Natural killer cell treated with Interleukin-12 subunit alpha and Interleukin-12 subunit beta and Interleukin-15 and Interleukin-18, amount 100 ng/mL, for 72 hours (primary cell): Measurements from ENCODE around the gene ITSN1. TPM values are rescaled to one million over a fixed set of nuclear protein-coding genes. Genes with fewer than 3 reads are reported as not detected.

ENCODE experiments used
- ATAC-seq, 2 donors: fragments of 150-1000 bp; cut with Tn5 transposase in 1 of 2; sonication (Bioruptor Pico), chemical (Tn5 transposase) in 1 of 2; 2 replicates each; pipeline ENCODE4 v1.10.0; 2021
- DNase-seq: peaks from one replicate; pipeline ENCODE4 v3.0.0; 2022; ENCODE audit warnings: low spot score
- H3K27ac Mint-ChIP-seq, 2 donors: 1 replicate in 1 of 2; 2 replicates in 1 of 2; pipeline ENCODE4 v1.8.0; 2022; ENCODE audit warnings: mixed read lengths in 2 of 2, mild to moderate bottlenecking in 1 of 2, moderate library complexity in 1 of 2
- H3K27me3 Mint-ChIP-seq, 2 donors: 1 replicate in 1 of 2; 2 replicates in 1 of 2; pipeline ENCODE4 v1.8.0; 2022; ENCODE audit warnings: mixed read lengths in 2 of 2
- H3K36me3 Mint-ChIP-seq: one replicate; pipeline ENCODE4 v1.8.0; 2022; ENCODE audit warnings: mixed read lengths
- H3K4me1 Mint-ChIP-seq, 2 donors: 1 replicate in 1 of 2; 2 replicates in 1 of 2; pipeline ENCODE4 v1.8.0; 2022; ENCODE audit warnings: low read depth in 2 of 2, mixed read lengths in 2 of 2, mild to moderate bottlenecking in 1 of 2
- H3K4me3 Mint-ChIP-seq: one replicate; pipeline ENCODE4 v1.8.0; 2022; ENCODE audit warnings: mixed read lengths
- H3K9me3 Mint-ChIP-seq: 2 replicates; pipeline ENCODE4 v1.8.0; 2022; ENCODE audit warnings: mixed read lengths
- total RNA-seq, 2 donors: library from RNA; stranded (reverse); gene quantifications; one replicate each; pipeline ENCODE4 v1.2.3, GENCODE V29; 2022

The ITSN1 gene
- total RNA-seq, 2 donors from 2014 or later: 4.0 to 8.1 TPM

- H3K4me1 Mint-ChIP-seq: no peaks in the 10 kb centered on the region
- DNase-seq (no peak), ATAC-seq (no peak)
- no peaks in the 10 kb centered on the region for H3K36me3 Mint-ChIP-seq
- no peaks in the 10 kb centered on the region for H3K9me3 Mint-ChIP-seq
- no peak overlapping the region for H3K27ac Mint-ChIP-seq
- H3K27me3 Mint-ChIP-seq: peaks cover 10 to 19% of the 10 kb centered on the region in 2 donors
- no peak overlapping the region for H3K4me3 Mint-ChIP-seq
Observed at GRCh38 chr21:33739701-33740100, 97.4 kb downstream of the ITSN1 start.

- no peak overlapping the region for H3K4me3 Mint-ChIP-seq
Observed at GRCh38 chr21:33747420-33747819, 105.1 kb downstream of the ITSN1 start.

GRCh38 chr21:33748903-33749302 is 106.6 kb downstream of the ITSN1 start:
- H3K27ac Mint-ChIP-seq: no peak overlapping the region
- no peaks in the 10 kb centered on the region for H3K4me1 Mint-ChIP-seq
- H3K9me3 Mint-ChIP-seq: peaks cover 5% of the 10 kb centered on the region
- no peak overlapping the region for H3K4me3 Mint-ChIP-seq
- H3K36me3 Mint-ChIP-seq: peaks cover 18% of the 10 kb centered on the region
- no peak for DNase-seq
- H3K27me3 Mint-ChIP-seq: peaks cover 8 to 10% of the 10 kb centered on the region in 2 donors
- ATAC-seq: no peak

More at GRCh38 chr21:33747420-33747819, 105.1 kb downstream of the ITSN1 start:
- Mint-ChIP-seq H3K36me3 (peaks cover 18% of the 10 kb centered on the region), H3K4me1 (no peaks in the 10 kb centered on the region), H3K27ac (no peak overlapping the region), H3K9me3 (peaks cover 5% of the 10 kb centered on the region), H3K27me3 (peaks cover 13 to 23% of the 10 kb centered on the region in 2 donors)
- DNase-seq (no peak), ATAC-seq (no peak)

GRCh38 chr21:33750017-33750416 is 107.7 kb downstream of the ITSN1 start:
- H3K27ac Mint-ChIP-seq: no peak overlapping the region
- H3K36me3 Mint-ChIP-seq: peaks cover 18% of the 10 kb centered on the region
- no peak for ATAC-seq
- DNase-seq: no peak
- H3K9me3 Mint-ChIP-seq: peaks cover 5% of the 10 kb centered on the region
- H3K4me1 Mint-ChIP-seq: no peaks in the 10 kb centered on the region
- H3K27me3 Mint-ChIP-seq: peaks cover 4 to 7% of the 10 kb centered on the region in 2 donors
- no peak overlapping the region for H3K4me3 Mint-ChIP-seq

GRCh38 chr21:33751120-33751519 is 108.8 kb downstream of the ITSN1 start:
- ATAC-seq: no peak

GRCh38 chr21:33751533-33751932 is 109.2 kb downstream of the ITSN1 start:
- DNase-seq (no peak), ATAC-seq (no peak)
- Mint-ChIP-seq H3K9me3 (peaks cover 5% of the 10 kb centered on the region), H3K27ac (no peak overlapping the region), H3K36me3 (peaks cover 12% of the 10 kb centered on the region), H3K4me1 (no peaks in the 10 kb centered on the region), H3K27me3 (peaks cover 3 to 7% of the 10 kb centered on the region in 2 donors), H3K4me3 (no peak overlapping the region)

More at GRCh38 chr21:33751120-33751519, 108.8 kb downstream of the ITSN1 start:
- peaks cover 16% of the 10 kb centered on the region for H3K36me3 Mint-ChIP-seq
- H3K4me3 Mint-ChIP-seq: no peak overlapping the region
- H3K27me3 Mint-ChIP-seq: peaks cover 3 to 7% of the 10 kb centered on the region in 2 donors
- no peak overlapping the region for H3K27ac Mint-ChIP-seq
- no peak for DNase-seq
- H3K4me1 Mint-ChIP-seq: no peaks in the 10 kb centered on the region
- peaks cover 5% of the 10 kb centered on the region for H3K9me3 Mint-ChIP-seq

GRCh38 chr21:33752260-33752659 is 110.0 kb downstream of the ITSN1 start:
- Mint-ChIP-seq H3K4me3 (no peak overlapping the region), H3K4me1 (no peaks in the 10 kb centered on the region), H3K27ac (no peak overlapping the region), H3K27me3 (peaks cover 2 to 4% of the 10 kb centered on the region in 2 donors), H3K9me3 (peaks cover 4% of the 10 kb centered on the region), H3K36me3 (peaks cover 4% of the 10 kb centered on the region)
- DNase-seq (no peak), ATAC-seq (no peak)

- no peaks in the 10 kb centered on the region for H3K4me1 Mint-ChIP-seq
- DNase-seq (no peak), ATAC-seq (no peak)
- H3K27ac Mint-ChIP-seq: no peak overlapping the region
- H3K4me3 Mint-ChIP-seq: no peak overlapping the region
- H3K9me3 Mint-ChIP-seq: no peaks in the 10 kb centered on the region
- H3K36me3 Mint-ChIP-seq: no peaks in the 10 kb centered on the region
- no peaks in the 10 kb centered on the region for H3K27me3 Mint-ChIP-seq
Observed at GRCh38 chr21:33753886-33754285, 111.6 kb downstream of the ITSN1 start.

GRCh38 chr21:33754481-33754880 is 112.2 kb downstream of the ITSN1 start:
- Mint-ChIP-seq H3K36me3 (no peaks in the 10 kb centered on the region), H3K9me3 (no peaks in the 10 kb centered on the region), H3K4me3 (no peak overlapping the region), H3K27ac (no peak overlapping the region), H3K27me3 (no peaks in the 10 kb centered on the region), H3K4me1 (no peaks in the 10 kb centered on the region)
- ATAC-seq: no peak
- DNase-seq: no peak

GRCh38 chr21:33755354-33755753 is 113.1 kb downstream of the ITSN1 start:
- no peak for DNase-seq
- no peak overlapping the region for H3K4me3 Mint-ChIP-seq
- no peaks in the 10 kb centered on the region for H3K36me3 Mint-ChIP-seq
- no peaks in the 10 kb centered on the region for H3K9me3 Mint-ChIP-seq
- no peaks in the 10 kb centered on the region for H3K4me1 Mint-ChIP-seq
- ATAC-seq: no peak
- H3K27ac Mint-ChIP-seq: no peak overlapping the region
- H3K27me3 Mint-ChIP-seq: no peaks in the 10 kb centered on the region

- DNase-seq (no peak), ATAC-seq (no peak)
- H3K27ac Mint-ChIP-seq: no peak overlapping the region
- no peaks in the 10 kb centered on the region for H3K9me3 Mint-ChIP-seq
- peaks cover 0 to 3% of the 10 kb centered on the region in 2 donors for H3K27me3 Mint-ChIP-seq
- no peaks in the 10 kb centered on the region for H3K36me3 Mint-ChIP-seq
- H3K4me1 Mint-ChIP-seq: no peaks in the 10 kb centered on the region
- no peak overlapping the region for H3K4me3 Mint-ChIP-seq
Observed at GRCh38 chr21:33760641-33761440, 118.5 kb downstream of the ITSN1 start.

- DNase-seq (no peak), ATAC-seq (no peak)
- H3K4me1 Mint-ChIP-seq: no peaks in the 10 kb centered on the region
- H3K27ac Mint-ChIP-seq: no peak overlapping the region
- H3K36me3 Mint-ChIP-seq: no peaks in the 10 kb centered on the region
- H3K27me3 Mint-ChIP-seq: peaks cover 0 to 6% of the 10 kb centered on the region in 2 donors
- no peak overlapping the region for H3K4me3 Mint-ChIP-seq
- H3K9me3 Mint-ChIP-seq: no peaks in the 10 kb centered on the region
Observed at GRCh38 chr21:33761441-33762036, 119.2 kb downstream of the ITSN1 start.

GRCh38 chr21:33762803-33763581 is 120.7 kb downstream of the ITSN1 start:
- Mint-ChIP-seq H3K4me3 (no peak overlapping the region), H3K27ac (no peak overlapping the region), H3K36me3 (no peaks in the 10 kb centered on the region), H3K4me1 (no peaks in the 10 kb centered on the region), H3K27me3 (peaks cover 0 to 7% of the 10 kb centered on the region in 2 donors), H3K9me3 (no peaks in the 10 kb centered on the region)
- ATAC-seq: no peak
- no peak for DNase-seq

GRCh38 chr21:33763582-33763899 is 121.2 kb downstream of the ITSN1 start:
- no peaks in the 10 kb centered on the region for H3K4me1 Mint-ChIP-seq
- ATAC-seq (no peak), DNase-seq (no peak)
- H3K4me3 Mint-ChIP-seq: no peak overlapping the region
- H3K9me3 Mint-ChIP-seq: no peaks in the 10 kb centered on the region
- no peak overlapping the region for H3K27ac Mint-ChIP-seq
- H3K27me3 Mint-ChIP-seq: peaks cover under 1 to 7% of the 10 kb centered on the region in 2 donors
- H3K36me3 Mint-ChIP-seq: no peaks in the 10 kb centered on the region
